ENCODE results near the gene GJB2.

The GJB2 gene

DNA sequence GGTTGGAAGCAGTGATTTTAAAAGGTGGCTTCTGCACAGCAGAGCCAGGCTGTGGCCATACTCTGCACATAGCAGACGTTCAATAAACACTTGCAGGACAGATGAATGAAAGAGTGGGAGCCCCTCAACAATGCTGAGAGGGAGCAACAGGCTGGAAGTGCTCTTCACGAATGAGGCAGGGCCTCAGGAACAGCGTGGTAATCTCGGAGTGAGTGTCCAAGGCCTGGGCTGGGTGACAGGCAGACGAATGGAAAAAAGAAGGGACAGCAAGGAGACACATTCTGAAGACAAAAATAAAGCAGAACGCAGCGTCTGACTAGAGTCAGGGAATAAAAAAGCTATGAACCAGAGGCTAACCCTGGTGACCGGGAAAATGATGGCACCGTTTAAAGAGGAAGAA, 43.0 kb downstream of the GJB2 start:
- in situ Hi-C loops (cut with MboI; ENCODE audit: low pct_unique_long_range_greater_than_20kb, low sequenced_read_pairs) = no loop called here
- DNase-seq = no peak

DNA sequence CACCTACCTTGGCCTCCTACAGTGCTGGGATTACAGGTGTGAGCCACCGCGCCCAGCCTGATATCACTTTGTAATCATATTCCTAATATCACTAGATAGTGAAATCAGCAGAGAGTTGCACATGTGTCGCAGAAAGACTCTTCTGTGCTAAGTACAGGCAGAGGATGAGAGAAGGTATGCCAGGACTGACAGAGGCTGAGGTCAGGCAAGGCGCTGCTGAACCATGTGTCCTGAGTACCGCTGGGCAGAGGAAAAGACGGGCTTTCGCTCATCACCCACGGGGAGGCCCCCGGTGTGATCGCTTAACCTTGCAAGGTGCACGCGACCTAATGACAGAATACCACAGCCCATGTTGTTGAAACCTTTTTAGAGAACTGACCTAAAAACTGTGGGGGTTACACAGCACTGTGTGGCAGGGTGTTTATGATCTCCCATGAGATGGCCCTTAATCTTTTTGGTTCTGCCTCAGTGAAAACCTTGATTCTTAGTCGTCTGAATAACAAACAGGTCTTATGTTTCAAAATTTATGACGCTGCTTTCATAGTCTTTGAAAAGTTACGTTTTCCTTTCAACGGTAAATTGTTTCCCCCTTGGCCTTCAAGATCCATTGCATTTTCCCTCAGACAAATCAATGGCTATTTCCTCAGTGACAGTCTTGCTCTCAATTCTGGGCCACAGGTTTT, 44.1 kb downstream of the GJB2 start:
- DNase-seq = no peak
- in situ Hi-C loops (cut with MboI; ENCODE audit: low pct_unique_long_range_greater_than_20kb, low sequenced_read_pairs) = no loop called here

DNA sequence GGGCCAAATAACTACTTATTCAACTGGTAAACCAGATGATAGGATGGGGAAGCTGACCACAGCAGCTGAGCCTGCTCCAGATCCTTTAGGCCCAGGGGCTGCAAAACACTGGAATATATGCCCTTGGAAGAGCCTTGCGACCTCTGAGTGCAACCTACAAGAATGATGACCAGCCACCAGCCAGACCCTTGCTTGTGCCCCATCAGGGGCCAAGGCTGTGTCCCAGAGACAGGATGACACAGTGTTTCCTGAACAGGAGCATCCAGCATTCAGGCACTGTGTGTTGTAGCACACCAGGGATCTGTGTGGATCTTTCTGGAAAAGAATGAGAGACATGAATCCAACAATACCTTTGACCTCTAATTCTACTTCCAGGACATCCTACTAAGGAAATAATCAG, 46.4 kb downstream of the GJB2 start:
- in situ Hi-C loops (cut with MboI; ENCODE audit: low pct_unique_long_range_greater_than_20kb, low sequenced_read_pairs) = no loop called here
- no peak for DNase-seq

DNA sequence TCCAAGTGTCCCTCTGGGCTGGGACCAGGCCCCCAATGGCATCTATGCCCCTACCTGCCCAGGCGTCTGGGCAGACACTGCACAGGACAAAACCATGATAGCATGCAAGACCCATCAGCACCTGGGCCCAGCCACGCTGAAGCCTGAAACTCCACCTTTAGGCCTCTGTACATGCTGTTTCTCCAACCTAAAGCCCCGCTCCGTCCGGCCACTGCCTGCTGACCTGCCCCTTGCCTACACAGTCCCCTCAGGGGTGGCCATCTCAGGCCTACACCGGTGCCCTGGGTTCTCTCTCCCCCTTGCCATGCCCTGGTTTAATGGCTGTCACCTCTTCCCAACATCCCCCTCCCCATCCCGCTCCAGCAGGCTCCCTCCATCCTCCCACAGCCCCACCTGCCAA, 47.2 kb downstream of the GJB2 start:
- DNase-seq = no peak
- in situ Hi-C loops (cut with MboI; ENCODE audit: low pct_unique_long_range_greater_than_20kb, low sequenced_read_pairs) = no loop called here

DNA sequence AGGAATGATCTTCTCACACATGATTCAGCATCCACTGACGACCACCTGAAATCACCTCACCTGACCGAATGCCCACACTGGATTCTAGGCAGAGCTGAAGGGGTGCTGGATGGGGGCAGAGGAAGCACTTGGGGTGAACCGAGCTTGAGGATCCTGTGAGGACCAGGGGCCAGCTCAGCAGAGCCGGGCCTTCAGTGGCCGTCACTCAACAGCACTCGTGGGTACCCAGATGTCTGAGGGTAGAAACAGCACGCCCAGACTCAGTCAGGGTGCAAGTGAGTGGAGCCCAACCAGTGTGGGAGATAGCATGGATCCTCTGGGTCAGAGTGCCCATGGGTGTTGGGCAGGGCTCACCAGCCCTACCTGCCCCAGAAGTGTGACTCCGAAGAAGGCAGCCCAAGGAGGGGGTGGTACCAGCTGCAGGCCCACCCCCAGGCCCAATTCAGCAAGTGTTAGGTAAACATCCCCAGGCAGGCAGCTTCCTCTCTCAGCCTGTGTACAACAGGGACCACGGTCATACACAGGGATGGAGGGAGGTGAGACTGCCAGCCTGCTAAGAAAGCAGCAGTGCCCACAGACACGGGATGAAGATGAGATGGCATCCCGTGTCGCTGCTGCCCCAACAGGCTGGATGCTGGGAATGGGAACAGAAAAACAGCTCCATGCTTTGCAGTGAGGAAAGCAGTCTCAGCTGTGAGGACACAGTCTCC, 48.4 kb downstream of the GJB2 start:
- DNase-seq = no peak

DNA sequence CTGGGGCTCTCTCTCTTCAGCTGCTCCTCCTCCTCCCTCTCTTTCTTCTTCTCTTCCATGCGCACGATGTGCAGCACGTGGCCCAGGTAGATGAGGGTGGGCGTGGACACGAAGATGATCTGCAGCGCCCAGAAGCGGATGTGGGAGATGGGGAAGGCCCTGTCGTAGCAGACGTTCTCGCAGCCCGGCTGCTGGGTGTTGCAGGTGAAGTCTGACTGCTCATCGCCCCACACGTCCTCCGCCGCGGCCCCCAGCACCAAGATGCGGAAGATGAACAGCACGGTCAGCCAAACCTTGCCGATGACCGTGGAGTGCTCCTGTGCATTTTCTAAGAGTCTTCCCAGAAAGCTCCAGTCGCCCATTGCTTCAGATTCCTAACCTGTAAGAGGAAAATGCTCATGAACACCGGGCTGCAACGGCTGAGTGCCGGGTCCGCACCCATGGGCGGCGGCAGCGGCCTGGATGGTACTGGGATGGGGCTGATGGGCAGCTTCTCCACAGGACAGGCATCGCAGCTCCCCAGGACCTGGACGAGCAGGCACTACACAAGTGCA, 49.7 kb downstream of the GJB2 start:
- no peak for DNase-seq
- in situ Hi-C loops (cut with MboI; ENCODE audit: low pct_unique_long_range_greater_than_20kb, low sequenced_read_pairs) = no loop called here

More for the DNA sequence above, 48.4 kb downstream of the GJB2 start:
- in situ Hi-C loops (cut with MboI; ENCODE audit: low pct_unique_long_range_greater_than_20kb, low sequenced_read_pairs) = no loop called here

DNA sequence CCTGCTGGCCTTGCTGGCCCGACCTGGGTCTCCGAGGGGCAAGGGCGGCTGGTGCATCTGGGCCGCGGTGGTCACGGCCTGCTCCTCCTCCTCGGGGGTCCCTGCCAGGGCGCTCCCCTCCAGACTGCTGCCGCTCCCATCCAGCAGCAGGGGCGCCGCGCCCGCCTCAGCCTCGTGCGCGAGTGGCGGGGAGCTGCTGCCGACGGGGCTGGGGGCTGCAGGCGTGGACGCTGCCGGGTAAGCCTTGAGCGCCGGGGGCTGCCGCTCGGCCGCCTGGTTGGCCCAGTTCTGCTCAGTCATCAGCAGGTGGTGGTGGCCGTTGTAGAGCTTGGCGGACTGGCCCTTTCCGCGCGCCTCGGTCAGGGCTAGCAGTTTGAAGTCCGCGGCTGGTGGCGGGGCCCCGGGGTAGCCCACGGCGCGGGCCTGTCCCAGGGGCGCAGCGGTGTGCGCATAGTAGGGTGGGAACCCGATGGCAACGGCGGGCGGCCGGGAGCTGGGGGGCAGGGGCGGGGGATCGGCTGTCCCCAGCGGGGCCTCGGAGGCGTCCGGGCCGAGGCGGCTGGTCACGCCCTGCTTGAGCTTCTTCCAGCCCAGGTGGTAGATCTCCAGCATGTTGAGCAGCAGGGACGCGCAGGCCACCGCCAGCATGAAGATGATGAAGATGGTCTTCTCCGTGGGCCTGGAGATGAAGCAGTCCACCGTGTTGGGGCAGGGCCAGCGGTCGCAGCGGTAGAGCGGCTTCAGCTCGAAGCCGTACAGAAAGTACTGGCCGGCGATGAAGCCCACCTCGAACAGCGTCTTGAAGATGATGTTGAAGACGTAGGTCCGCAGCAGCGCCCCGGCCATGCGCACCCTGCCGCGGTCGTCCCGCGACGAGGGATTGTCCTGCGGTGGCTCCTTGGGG, 50.5 kb downstream of the GJB2 start:
- DNase-seq = no peak
- in situ Hi-C loops (cut with MboI; ENCODE audit: low pct_unique_long_range_greater_than_20kb, low sequenced_read_pairs) = no loop called here

DNA sequence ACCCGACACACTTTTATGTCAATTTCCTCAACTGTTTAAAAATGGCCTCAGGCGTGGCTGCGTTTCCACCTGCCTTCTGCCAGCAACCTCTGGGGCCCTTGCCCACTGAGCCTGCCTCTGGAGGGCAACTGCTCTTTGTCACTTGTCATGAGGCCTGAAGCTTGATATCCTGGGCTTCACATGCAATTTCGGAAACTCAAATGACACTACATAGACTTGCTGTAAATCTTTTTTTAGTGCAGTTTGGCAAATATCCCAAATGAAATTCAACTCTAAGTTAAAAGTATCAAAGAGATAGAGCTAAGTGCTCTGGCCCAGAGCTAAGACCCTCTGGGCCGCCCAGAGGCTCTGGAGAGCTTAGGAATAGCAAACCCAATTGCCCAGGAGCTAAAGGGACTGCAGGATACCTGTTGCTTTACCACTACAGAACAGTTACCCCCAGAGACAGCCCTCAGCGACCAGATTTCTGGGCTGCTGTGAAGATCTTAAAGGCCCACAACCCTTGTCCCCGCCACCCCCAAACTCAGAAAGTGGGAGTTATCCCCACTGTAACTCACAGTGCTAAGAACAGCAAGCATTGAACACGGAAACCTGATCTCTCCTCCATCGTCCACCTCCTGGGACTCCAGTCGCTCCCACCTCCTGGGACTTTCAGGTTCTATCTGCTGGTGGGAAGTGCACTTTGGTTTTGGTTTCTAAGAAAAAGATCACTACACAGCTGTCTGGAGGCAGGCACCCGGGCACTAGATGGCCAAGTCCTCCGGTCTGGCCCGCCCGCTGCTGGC, 51.3 kb downstream of the GJB2 start:
- in situ Hi-C loops (cut with MboI; ENCODE audit: low pct_unique_long_range_greater_than_20kb, low sequenced_read_pairs) = no loop called here
- DNase-seq = no peak

DNA sequence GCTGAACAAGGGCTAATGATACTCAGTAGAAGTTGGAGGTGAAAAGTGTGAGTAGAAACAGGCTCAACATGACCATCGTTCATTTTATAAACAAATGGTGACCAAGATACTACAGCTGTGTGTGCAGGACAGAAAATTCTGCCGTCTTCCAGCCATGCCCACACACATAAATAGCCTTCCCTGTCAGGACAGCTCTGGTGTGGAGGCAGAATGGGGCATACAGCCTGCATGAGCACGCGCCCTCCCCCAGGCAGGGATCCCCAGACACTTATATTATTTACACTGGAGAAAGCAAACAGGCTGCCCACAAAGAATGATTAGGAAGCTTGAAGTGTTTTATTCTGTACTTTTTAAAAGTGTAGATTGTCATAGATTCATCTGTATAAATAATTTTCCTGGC, 52.3 kb downstream of the GJB2 start:
- in situ Hi-C loops (cut with MboI; ENCODE audit: low pct_unique_long_range_greater_than_20kb, low sequenced_read_pairs) = no loop called here
- no peak for DNase-seq

DNA sequence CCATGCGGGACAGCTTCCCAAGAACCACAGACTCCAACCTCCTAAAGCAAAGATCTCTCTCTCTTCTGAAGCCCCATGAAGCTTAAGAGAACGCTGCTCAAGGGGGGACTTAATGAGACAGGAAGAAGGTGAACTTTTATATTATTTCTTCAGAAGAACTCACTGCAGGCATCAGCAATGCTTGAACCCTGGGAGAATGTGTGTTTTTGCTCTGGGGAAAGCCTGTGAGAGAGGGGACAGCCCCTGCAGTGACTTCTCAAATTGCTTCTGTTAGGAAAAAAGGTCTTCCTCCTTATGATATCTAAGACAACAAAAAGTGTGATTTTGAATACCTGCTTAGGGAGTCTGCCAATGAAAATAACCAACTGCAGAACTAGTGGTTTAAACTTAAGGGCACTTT, 54.9 kb downstream of the GJB2 start:
- DNase-seq = no peak
- in situ Hi-C loops (cut with MboI; ENCODE audit: low pct_unique_long_range_greater_than_20kb, low sequenced_read_pairs) = no loop called here
